ENCODE results near the gene GRAP2. TPM values are rescaled to one million over a fixed set of nuclear protein-coding genes. Genes with fewer than 3 reads are reported as not detected.

Gene GRAP2
- total and polyA plus RNA-seq, 9 of the 15 experiments (the other 6 are each of a cell fraction or from before 2014, with no cell fraction given) = 4.8 to 88.7 (median 60.4) TPM

DNA sequence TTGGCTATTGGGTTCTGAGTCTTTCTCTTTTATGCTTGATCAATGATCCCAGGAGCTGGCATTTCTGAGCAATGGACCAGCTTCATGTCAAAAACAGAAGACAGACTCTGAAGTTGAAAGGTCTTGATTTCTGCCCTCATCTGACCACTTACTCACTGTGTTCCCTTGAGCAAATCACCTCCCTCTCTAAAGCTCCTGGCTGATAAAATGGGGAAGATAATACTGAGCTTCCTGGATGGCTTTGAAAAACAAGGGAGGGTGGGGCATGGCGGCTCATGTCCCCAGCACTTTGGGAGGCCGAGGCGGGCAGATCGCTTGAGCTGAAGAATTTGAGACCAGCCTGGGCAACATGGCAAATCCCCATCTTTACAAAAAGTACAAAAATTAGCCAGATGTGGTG is 100.2 kb downstream of the GRAP2 start (continued):
- TF ChIP-seq KDM1A (IDR thresholded peaks at IDR 0.05) = 0 out of 4 replicates have a peak, but pooled peaks of 1 of the 2 experiments have one; percentile 17
- no peak for TF ChIP-seq RBBP5 (IDR thresholded peaks at IDR 0.05; ENCODE audit: borderline replicate concordance, insufficient read depth, low read length, poor library complexity, severe bottlenecking)
- TF ChIP-seq, protein P1, sequence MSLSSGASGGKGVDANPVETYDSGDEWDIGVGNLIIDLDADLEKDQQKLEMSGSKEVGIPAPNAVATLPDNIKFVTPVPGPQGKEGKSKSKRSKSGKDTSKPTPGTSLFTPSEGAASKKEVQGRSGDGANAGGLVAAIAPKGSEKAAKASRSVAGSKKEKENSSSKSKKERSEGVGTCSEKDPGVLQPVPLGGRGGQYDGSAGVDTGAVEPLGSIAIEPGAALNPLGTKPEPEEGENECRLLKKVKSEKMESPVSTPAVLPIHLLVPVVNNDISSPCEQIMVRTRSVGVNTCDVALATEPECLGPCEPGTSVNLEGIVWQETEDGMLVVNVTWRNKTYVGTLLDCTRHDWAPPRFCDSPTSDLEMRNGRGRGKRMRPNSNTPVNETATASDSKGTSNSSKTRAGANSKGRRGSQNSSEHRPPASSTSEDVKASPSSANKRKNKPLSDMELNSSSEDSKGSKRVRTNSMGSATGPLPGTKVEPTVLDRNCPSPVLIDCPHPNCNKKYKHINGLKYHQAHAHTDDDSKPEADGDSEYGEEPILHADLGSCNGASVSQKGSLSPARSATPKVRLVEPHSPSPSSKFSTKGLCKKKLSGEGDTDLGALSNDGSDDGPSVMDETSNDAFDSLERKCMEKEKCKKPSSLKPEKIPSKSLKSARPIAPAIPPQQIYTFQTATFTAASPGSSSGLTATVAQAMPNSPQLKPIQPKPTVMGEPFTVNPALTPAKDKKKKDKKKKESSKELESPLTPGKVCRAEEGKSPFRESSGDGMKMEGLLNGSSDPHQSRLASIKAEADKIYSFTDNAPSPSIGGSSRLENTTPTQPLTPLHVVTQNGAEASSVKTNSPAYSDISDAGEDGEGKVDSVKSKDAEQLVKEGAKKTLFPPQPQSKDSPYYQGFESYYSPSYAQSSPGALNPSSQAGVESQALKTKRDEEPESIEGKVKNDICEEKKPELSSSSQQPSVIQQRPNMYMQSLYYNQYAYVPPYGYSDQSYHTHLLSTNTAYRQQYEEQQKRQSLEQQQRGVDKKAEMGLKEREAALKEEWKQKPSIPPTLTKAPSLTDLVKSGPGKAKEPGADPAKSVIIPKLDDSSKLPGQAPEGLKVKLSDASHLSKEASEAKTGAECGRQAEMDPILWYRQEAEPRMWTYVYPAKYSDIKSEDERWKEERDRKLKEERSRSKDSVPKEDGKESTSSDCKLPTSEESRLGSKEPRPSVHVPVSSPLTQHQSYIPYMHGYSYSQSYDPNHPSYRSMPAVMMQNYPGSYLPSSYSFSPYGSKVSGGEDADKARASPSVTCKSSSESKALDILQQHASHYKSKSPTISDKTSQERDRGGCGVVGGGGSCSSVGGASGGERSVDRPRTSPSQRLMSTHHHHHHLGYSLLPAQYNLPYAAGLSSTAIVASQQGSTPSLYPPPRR (CRISPR knock-in tag; IDR thresholded peaks at IDR 0.05; ENCODE audit: borderline replicate concordance) = no peak
- no peak for TF ChIP-seq FOXP1 (CRISPR knock-in tag; IDR thresholded peaks at IDR 0.05)
- no peak for TF ChIP-seq ZNF354B (CRISPR knock-in tag; IDR thresholded peaks at IDR 0.05)
- TF ChIP-seq, protein P2, sequence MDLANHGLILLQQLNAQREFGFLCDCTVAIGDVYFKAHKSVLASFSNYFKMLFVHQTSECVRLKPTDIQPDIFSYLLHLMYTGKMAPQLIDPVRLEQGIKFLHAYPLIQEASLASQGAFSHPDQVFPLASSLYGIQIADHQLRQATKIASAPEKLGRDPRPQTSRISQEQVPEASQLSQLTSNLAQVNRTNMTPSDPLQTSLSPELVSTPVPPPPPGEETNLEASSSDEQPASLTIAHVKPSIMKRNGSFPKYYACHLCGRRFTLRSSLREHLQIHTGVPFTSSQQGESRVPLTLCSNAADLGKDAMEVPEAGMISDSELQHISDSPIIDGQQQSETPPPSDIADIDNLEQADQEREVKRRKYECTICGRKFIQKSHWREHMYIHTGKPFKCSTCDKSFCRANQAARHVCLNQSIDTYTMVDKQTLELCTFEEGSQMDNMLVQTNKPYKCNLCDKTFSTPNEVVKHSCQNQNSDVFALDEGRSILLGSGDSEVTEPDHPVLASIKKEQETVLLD (IDR thresholded peaks at IDR 0.05) = no peak
- TF ChIP-seq, protein P3, sequence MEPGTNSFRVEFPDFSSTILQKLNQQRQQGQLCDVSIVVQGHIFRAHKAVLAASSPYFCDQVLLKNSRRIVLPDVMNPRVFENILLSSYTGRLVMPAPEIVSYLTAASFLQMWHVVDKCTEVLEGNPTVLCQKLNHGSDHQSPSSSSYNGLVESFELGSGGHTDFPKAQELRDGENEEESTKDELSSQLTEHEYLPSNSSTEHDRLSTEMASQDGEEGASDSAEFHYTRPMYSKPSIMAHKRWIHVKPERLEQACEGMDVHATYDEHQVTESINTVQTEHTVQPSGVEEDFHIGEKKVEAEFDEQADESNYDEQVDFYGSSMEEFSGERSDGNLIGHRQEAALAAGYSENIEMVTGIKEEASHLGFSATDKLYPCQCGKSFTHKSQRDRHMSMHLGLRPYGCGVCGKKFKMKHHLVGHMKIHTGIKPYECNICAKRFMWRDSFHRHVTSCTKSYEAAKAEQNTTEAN (CRISPR knock-in tag; IDR thresholded peaks at IDR 0.05) = no peak
- TF ChIP-seq, protein P4, sequence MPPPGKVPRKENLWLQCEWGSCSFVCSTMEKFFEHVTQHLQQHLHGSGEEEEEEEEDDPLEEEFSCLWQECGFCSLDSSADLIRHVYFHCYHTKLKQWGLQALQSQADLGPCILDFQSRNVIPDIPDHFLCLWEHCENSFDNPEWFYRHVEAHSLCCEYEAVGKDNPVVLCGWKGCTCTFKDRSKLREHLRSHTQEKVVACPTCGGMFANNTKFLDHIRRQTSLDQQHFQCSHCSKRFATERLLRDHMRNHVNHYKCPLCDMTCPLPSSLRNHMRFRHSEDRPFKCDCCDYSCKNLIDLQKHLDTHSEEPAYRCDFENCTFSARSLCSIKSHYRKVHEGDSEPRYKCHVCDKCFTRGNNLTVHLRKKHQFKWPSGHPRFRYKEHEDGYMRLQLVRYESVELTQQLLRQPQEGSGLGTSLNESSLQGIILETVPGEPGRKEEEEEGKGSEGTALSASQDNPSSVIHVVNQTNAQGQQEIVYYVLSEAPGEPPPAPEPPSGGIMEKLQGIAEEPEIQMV (tag; conservative IDR thresholded peaks at IDR 0.05; ENCODE audit: low read depth) = no peak
- no peak for TF ChIP-seq TCF7L2 (IDR thresholded peaks at IDR 0.05; ENCODE audit: low read depth, low read length)
- 0 out of 4 replicates have a peak, but pooled peaks of 1 of the 2 experiments have one; percentile 11 for TF ChIP-seq NRF1 (conservative IDR thresholded peaks at IDR 0.05 in 1 of 2, IDR thresholded peaks at IDR 0.05 in 1 of 2)
- TF ChIP-seq, protein P5, sequence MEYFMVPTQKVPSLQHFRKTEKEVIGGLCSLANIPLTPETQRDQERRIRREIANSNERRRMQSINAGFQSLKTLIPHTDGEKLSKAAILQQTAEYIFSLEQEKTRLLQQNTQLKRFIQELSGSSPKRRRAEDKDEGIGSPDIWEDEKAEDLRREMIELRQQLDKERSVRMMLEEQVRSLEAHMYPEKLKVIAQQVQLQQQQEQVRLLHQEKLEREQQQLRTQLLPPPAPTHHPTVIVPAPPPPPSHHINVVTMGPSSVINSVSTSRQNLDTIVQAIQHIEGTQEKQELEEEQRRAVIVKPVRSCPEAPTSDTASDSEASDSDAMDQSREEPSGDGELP (CRISPR knock-in tag; IDR thresholded peaks at IDR 0.05; ENCODE audit: borderline replicate concordance) = no peak
- no peak for TF ChIP-seq JUN (IDR thresholded peaks at IDR 0.05; ENCODE audit: borderline replicate concordance, low read depth, low read length)
- TF ChIP-seq JUN (CRISPR knock-in tag; IDR thresholded peaks at IDR 0.05; ENCODE audit: borderline replicate concordance) = no peak
- TF ChIP-seq CHD1 (IDR thresholded peaks at IDR 0.05; ENCODE audit: low read length) = no peak

Measured in K562 (cell line).